Calu3 (cell line): ENCODE measurements around the gene COL6A2. TPM values are rescaled to one million over a fixed set of nuclear protein-coding genes. Genes with fewer than 3 reads are reported as not detected.

Source experiments
- BruUV-seq: library from RNA; stranded (reverse); fragments of 400-500 nt; replicated peaks from 2 replicates; lab custom pipeline; 2021; lab: Mats Ljungman, UMichigan
- CTCF ChIA-PET: fragments of 300-600 bp; sonication (Branson Sonifier 250); formaldehyde crosslinking; loops from one replicate; lab custom pipeline; 2022; ENCODE audit warnings: antibody characterized with exemption; lab: Charles Lee
- DNase-seq: peaks from one replicate; pipeline ENCODE4 v3.0.0; 2022
- H3K27ac Mint-ChIP-seq: one replicate; pipeline ENCODE4 v1.8.0; 2022; ENCODE audit warnings: mixed read lengths; ENCODE audit not compliant: unreplicated experiment
- H3K27me3 Mint-ChIP-seq: one replicate; pipeline ENCODE4 v1.8.0; 2022; ENCODE audit warnings: mixed read lengths; ENCODE audit not compliant: unreplicated experiment
- H3K36me3 Mint-ChIP-seq: one replicate; pipeline ENCODE4 v1.8.0; 2022; ENCODE audit warnings: mild to moderate bottlenecking, moderate library complexity, mixed read lengths; ENCODE audit not compliant: insufficient read depth, unreplicated experiment
- H3K4me1 Mint-ChIP-seq: one replicate; pipeline ENCODE4 v1.8.0; 2022; ENCODE audit warnings: mild to moderate bottlenecking, low read depth, mixed read lengths; ENCODE audit not compliant: unreplicated experiment
- H3K4me3 Mint-ChIP-seq: one replicate; pipeline ENCODE4 v1.8.0; 2022; ENCODE audit warnings: mild to moderate bottlenecking, low read depth, moderate library complexity, mixed read lengths; ENCODE audit not compliant: unreplicated experiment
- H3K9me3 Mint-ChIP-seq: one replicate; pipeline ENCODE4 v1.8.0; 2022; ENCODE audit warnings: low read depth, mixed read lengths; ENCODE audit not compliant: unreplicated experiment
- intact Hi-C: fragments of 100-400 bp; cut with micrococcal nuclease; formaldehyde crosslinking; loops from one replicate; pipeline ENCODE4 v1.10.0; 2022; ENCODE audit not compliant: unreplicated experiment
- total RNA-seq: library from RNA; stranded (reverse); gene quantifications from 2 replicates; pipeline ENCODE4 v1.2.3, GENCODE V29; 2022
- TF ChIP-seq, protein P1 (sequence below): fragments of 200-600 bp; IDR thresholded peaks from one replicate; pipeline ENCODE4 v1.8.0; 2022; ENCODE audit warnings: antibody characterized with exemption; ENCODE audit not compliant: unreplicated experiment

The COL6A2 gene
- total RNA-seq, 1 experiment from 2014 or later: 3.4 TPM

GRCh38 chr21:46128106-46128932 is 30.4 kb downstream of the COL6A2 start:
- H3K27me3 Mint-ChIP-seq: no peaks in the 10 kb centered on the region
- no peaks in the 10 kb centered on the region for H3K4me1 Mint-ChIP-seq
- intact Hi-C loops: no loop called here
- TF ChIP-seq, protein P1, sequence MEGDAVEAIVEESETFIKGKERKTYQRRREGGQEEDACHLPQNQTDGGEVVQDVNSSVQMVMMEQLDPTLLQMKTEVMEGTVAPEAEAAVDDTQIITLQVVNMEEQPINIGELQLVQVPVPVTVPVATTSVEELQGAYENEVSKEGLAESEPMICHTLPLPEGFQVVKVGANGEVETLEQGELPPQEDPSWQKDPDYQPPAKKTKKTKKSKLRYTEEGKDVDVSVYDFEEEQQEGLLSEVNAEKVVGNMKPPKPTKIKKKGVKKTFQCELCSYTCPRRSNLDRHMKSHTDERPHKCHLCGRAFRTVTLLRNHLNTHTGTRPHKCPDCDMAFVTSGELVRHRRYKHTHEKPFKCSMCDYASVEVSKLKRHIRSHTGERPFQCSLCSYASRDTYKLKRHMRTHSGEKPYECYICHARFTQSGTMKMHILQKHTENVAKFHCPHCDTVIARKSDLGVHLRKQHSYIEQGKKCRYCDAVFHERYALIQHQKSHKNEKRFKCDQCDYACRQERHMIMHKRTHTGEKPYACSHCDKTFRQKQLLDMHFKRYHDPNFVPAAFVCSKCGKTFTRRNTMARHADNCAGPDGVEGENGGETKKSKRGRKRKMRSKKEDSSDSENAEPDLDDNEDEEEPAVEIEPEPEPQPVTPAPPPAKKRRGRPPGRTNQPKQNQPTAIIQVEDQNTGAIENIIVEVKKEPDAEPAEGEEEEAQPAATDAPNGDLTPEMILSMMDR: no peak
- H3K27ac Mint-ChIP-seq: no peak overlapping the region
- DNase-seq: no peak
- peaks cover 2% of the 10 kb centered on the region for H3K9me3 Mint-ChIP-seq
- peaks cover 3% of the 10 kb centered on the region for H3K36me3 Mint-ChIP-seq
- CTCF ChIA-PET: no interaction called here
- no peak overlapping the region for H3K4me3 Mint-ChIP-seq
- BruUV-seq: no TSS peak

- peaks cover 3% of the 10 kb centered on the region for H3K36me3 Mint-ChIP-seq
- no peaks in the 10 kb centered on the region for H3K27me3 Mint-ChIP-seq
- H3K4me3 Mint-ChIP-seq: no peak overlapping the region
- H3K9me3 Mint-ChIP-seq: no peaks in the 10 kb centered on the region
- BruUV-seq: no TSS peak
- no peak for DNase-seq
- intact Hi-C loops: no loop called here
- TF ChIP-seq, protein P1: no peak
- no peaks in the 10 kb centered on the region for H3K4me1 Mint-ChIP-seq
- CTCF ChIA-PET: no interaction called here
- H3K27ac Mint-ChIP-seq: no peak overlapping the region
These were observed 31.1 kb downstream of the COL6A2 start for GRCh38 chr21:46128933-46129571.

DNA sequence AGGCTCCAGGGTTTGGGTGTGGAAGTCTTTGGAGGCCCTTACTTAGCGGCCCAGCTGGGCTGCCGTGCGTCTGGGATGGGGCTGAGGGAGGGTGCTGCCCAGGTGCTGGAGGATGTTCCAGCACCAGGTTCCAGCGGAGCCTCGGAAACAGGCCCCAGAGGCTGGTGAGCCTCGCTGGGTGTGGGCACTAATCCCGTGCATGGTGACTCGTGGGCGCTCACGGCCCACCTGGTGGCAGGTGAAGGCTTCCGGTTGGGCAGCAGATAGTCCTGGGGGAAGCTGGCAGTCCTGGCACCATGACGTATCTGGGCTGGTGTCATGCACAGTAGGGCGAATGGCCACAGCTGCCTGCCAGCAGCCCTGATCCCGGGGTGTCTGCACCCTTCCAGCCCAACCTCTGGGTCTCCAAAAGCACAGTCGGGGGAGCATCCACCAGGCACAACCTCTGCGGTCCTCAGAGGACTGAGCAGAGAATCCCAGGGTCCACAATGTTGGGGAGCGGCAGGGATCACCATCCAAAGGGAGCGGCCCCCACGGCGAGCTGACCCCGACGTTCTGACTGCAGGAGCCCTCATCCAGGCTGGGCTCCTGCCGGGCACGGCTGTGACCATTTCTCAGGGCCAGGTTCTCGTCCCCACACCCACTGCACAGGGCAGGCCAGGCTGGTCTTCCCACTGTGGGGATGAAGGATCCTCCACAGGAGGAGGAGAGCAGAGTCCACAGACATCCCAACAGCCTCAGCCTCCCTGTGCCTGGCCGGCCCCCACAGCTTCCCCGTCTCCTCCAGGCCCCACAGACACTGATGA is 32.1 kb downstream of the COL6A2 start:
- no peak for DNase-seq
- peaks cover 3% of the 10 kb centered on the region for H3K36me3 Mint-ChIP-seq
- TF ChIP-seq, protein P1: no peak
- H3K4me3 Mint-ChIP-seq: no peak overlapping the region
- no peaks in the 10 kb centered on the region for H3K4me1 Mint-ChIP-seq
- no peak overlapping the region for H3K27ac Mint-ChIP-seq
- BruUV-seq: no TSS peak
- intact Hi-C loops: no loop called here
- no peaks in the 10 kb centered on the region for H3K27me3 Mint-ChIP-seq
- CTCF ChIA-PET: no interaction called here
- no peaks in the 10 kb centered on the region for H3K9me3 Mint-ChIP-seq

- Mint-ChIP-seq H3K9me3 (no peaks in the 10 kb centered on the region), H3K27me3 (no peaks in the 10 kb centered on the region), H3K4me1 (no peaks in the 10 kb centered on the region), H3K4me3 (no peak overlapping the region), H3K36me3 (peaks cover 3% of the 10 kb centered on the region), H3K27ac (no peak overlapping the region)
- DNase-seq: no peak
- CTCF ChIA-PET: no interaction called here
- no TSS peak for BruUV-seq
- TF ChIP-seq, protein P1: no peak
- intact Hi-C loops: no loop called here
These were observed 33.1 kb downstream of the COL6A2 start for GRCh38 chr21:46130831-46131587.
